Mesodermal cell (in vitro differentiated cells): ENCODE measurements around the gene SUCO.

ENCODE experiments used
- H3K27ac ChIP-seq: 2 replicates; pipeline ENCODE4 v1.7.0; 2013; ENCODE audit warnings: mild to moderate bottlenecking, low read depth, low read length, moderate library complexity; ENCODE audit not compliant: severe bottlenecking
- H3K36me3 ChIP-seq: 2 replicates; pipeline ENCODE4 v1.7.1; 2013; ENCODE audit warnings: mild to moderate bottlenecking, low read length, moderate library complexity; ENCODE audit not compliant: control insufficient read depth, insufficient read depth
- H3K4me1 ChIP-seq: one replicate; pipeline ENCODE4 v1.7.1; 2013; ENCODE audit warnings: mild to moderate bottlenecking, low read length; ENCODE audit not compliant: insufficient read depth, control insufficient read depth, poor library complexity, severe bottlenecking
- H3K4me3 ChIP-seq: 2 replicates; pipeline ENCODE4 v1.7.0; 2013; ENCODE audit warnings: low read length, control low read depth, mild to moderate bottlenecking; ENCODE audit not compliant: insufficient read depth, poor library complexity, severe bottlenecking; ENCODE audit errors: extremely low read depth
- H3K9me3 ChIP-seq: 2 replicates; pipeline ENCODE4 v1.7.1; 2013; ENCODE audit warnings: mild to moderate bottlenecking, low read length, moderate library complexity; ENCODE audit not compliant: control insufficient read depth
- WGBS, 2 experiments: methylation state at CpG; one replicate each; pipeline ENCODE4 v1.1.5; 2013; ENCODE audit warnings: missing lambda C conversion rate in 2 of 2; ENCODE audit not compliant: insufficient coverage in 2 of 2; 5-methylcytosine and 5-hydroxymethylcytosine counted together

SUCO gene

DNA sequence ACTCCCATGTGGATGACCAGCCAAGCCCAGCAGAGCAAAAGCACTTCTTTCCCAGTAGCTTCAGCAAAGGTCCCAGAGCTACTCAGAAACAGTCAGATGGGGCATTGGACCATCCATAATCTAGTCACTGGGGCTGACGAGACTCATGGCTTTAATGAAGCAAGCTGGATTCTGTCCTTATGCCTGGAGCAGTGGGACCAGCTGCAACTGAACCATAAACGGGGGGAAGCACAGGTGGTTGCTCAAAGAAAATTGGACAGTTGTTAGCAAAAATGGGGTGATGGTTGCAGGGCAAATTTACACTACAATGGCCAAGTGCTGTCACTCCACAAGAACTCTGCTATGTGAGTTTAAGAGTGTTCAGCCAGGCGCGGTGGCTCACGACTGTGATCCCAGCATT, 108.5 kb downstream of the SUCO start:
- H3K4me1 ChIP-seq = peaks cover 25% of the 10 kb centered on the region
- peaks cover 10% of the 10 kb centered on the region for H3K9me3 ChIP-seq
- H3K27ac ChIP-seq = no peak overlapping the region
- no peaks in the 10 kb centered on the region for H3K36me3 ChIP-seq
- H3K4me3 ChIP-seq = no peak overlapping the region
- 68 to 77% methylated on average over 5 of the region's 5 CpGs for WGBS, 2 experiments

DNA sequence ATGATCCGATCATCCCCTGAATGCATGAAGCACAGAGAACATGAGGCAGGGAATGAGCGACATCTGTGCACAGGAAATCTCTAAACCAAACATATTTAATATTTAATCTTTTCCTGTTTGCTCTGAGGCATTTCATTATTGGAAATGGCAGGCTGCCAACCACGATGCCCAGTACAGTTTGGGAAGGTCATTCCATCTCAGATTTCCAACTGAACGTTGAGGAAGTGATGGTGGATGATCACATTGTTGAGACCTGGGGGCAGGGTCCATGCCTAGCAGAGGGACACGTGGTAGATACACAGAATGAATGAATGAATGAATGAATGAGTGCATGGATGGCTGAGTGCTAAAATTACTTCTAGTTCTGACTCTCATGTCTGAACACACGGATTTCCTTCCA, 110.0 kb downstream of the SUCO start:
- H3K36me3 ChIP-seq = no peaks in the 10 kb centered on the region
- H3K27ac ChIP-seq = no peak overlapping the region
- H3K9me3 ChIP-seq = no peaks in the 10 kb centered on the region
- 84 to 100% methylated on average over 4 of the region's 6 CpGs for WGBS, 2 experiments
- H3K4me3 ChIP-seq = no peak overlapping the region
- H3K4me1 ChIP-seq = peaks cover 21% of the 10 kb centered on the region

DNA sequence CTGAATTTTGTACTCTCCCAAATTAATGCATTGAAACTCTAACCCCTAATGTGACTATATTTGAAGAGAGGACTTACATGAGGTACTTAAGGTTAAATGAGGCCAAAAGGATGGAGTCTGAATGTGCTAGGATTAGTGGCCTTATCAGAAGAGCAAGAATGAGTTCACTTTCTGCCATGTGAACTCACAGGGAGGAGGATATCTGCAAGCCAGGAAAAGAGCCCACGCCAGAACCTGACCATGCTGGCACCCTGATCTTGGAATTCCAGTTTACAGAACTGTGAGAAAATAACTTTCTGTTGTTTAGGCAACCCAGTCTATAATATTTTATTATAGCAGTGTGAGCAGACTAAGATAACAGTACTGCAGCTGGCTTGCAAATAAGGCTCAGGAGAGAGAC, 113.7 kb downstream of the SUCO start:
- Histone ChIP-seq H3K9me3 (no peaks in the 10 kb centered on the region), H3K4me1 (no peaks in the 10 kb centered on the region), H3K36me3 (no peaks in the 10 kb centered on the region), H3K27ac (no peak overlapping the region), H3K4me3 (no peak overlapping the region)
- no CpG with 5 or more reads among the region's 1 CpG for WGBS, 2 experiments

DNA sequence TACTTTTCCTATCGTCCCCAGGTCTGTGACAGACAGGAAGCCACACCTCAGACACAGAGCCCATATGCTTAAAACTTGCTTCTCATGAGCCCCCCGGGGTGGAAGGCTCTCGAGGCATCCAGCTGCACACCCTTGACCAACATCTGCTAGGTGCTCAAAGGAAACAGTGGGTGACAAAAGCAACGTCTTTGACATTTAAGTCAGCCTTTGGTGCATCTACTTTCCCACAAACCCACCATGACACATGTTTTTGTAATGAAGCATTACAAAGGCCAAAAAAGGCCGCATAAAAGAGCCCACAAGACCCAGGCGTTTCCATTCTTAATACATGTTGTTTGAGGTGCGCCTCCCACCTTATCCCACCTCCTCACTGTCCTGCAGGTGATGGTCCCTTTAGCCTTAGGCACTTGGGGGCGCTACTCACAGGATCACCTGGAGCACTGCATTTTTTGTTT, 114.2 kb downstream of the SUCO start:
- 85 to 89% methylated on average over 5 of the region's 8 CpGs for WGBS, 2 experiments
- Histone ChIP-seq H3K9me3 (no peaks in the 10 kb centered on the region), H3K4me1 (no peaks in the 10 kb centered on the region), H3K27ac (no peak overlapping the region), H3K4me3 (no peak overlapping the region), H3K36me3 (no peaks in the 10 kb centered on the region)

DNA sequence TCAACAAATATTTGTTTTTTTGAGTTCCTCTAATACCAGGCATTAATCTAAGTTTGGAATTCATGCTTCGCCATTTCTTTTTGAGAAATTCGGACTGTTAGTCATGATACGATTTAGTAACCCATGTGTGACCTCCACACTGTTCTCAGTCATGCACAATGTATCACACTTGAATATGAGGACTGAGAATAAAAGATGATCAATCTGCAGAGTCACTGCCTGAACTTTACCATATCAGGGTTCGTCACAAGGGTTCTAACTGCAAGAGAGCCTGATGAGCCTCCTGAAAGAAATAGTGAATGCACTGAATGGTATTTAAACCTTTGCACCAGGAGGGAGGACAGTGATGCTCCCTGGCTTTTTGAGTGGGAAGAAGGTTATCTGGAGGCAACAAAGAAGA, 115.0 kb downstream of the SUCO start:
- Histone ChIP-seq H3K36me3 (no peaks in the 10 kb centered on the region), H3K4me1 (no peaks in the 10 kb centered on the region), H3K9me3 (no peaks in the 10 kb centered on the region), H3K27ac (no peak overlapping the region), H3K4me3 (no peak overlapping the region)
- 94 to 96% methylated on average over 3 to 4 of the region's 4 CpGs for WGBS, 2 experiments

DNA sequence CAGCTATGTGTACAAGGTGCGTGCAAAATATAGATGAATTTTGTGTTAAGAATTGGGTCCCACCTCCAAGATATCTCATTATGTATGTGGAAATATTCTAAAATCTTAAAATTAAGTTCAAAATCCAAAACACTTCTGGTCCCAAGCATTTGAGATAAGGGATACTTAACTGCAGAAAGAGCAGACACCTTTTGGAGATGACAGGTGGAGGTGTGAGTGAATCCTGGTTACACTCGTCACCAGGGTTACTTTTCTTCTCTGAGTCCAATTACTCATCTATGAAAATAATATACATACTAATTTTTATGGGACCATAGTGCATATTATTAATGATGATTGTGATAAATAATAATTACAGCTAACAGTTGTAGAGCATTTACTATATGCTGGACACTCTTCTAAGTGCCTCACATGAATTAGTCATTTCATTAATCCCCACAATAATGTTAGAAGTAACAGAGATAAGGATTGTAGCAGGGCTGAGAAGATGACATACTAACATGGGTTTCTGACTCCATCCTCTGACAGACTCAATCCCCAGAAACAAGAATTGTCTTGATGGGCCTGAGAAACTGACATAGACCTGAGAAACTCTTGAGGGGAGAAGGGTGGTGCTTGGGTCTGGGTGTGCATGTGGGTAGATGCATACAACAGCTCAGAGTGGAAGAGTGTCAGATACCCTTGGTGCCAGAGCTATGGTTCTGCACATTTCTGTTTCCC, 117.7 kb downstream of the SUCO start:
- no CpG with 5 or more reads among the region's 2 CpGs for WGBS, 2 experiments

DNA sequence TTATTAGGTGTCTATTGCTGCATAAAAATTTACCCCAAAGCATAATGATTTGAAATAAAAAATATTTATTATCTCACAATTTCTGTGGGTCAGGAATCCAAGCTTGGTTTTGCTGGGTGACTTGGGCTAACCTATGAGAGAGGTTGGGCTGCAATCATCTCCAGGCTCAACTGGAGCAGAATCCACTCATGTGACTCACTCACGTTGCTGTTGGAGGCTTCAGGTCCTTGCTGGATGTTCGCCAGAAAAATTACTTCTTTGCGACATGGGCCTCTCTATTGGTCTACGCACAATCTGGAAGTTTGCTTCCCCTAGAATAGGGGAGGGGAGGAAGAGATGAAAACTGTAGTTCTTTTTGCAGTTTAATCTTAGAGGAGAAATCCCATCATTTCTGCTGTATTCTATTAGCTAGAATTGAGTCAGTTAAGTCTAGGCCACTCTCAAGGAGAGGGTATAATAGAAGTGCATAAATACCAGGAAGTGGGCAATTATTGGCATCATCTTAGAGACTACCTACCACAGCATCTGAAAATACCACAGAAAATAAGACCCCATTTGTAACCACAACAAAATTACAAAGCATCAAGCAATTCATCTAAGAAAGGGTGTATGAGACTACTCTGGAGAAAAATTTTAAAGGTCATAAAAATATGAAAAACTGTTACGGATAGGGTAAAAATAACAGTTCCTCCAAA, 120.2 kb downstream of the SUCO start:
- Histone ChIP-seq H3K27ac (no peak overlapping the region), H3K36me3 (no peaks in the 10 kb centered on the region), H3K4me3 (no peak overlapping the region), H3K4me1 (peaks cover 6% of the 10 kb centered on the region), H3K9me3 (no peaks in the 10 kb centered on the region)
- WGBS, 2 experiments = 89% methylated on average over 3 of the region's 5 CpGs; no CpG with 5 or more reads in 1 of the 2 experiments

More for the DNA sequence above, 117.7 kb downstream of the SUCO start:
- Histone ChIP-seq H3K9me3 (no peaks in the 10 kb centered on the region), H3K4me3 (no peak overlapping the region), H3K36me3 (no peaks in the 10 kb centered on the region), H3K27ac (no peak overlapping the region), H3K4me1 (peaks cover 6% of the 10 kb centered on the region)

DNA sequence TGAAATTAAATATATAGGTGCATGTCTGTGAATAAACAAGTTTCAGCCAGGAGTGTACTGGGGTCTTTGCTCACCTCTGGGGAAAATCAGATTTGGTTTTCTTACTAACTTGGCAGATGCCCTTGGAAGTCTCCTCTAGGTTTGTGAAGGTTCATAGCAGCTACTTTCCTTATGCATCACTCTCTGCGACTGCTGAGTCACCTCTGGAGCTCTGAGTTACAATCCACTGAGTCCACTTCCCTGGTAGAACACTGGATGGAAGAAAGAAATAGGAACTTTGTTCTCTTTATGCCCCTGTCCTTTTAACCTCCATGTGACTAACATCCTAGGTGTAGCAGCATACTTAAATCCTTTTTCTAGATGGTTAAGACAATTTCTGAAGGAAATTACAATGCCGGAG, 121.6 kb downstream of the SUCO start:
- 100% methylated on average over 1 of the region's 2 CpGs; no CpG with 5 or more reads in 1 of the 2 experiments for WGBS, 2 experiments
- no peaks in the 10 kb centered on the region for H3K9me3 ChIP-seq
- H3K4me3 ChIP-seq = no peak overlapping the region
- no peaks in the 10 kb centered on the region for H3K36me3 ChIP-seq
- H3K27ac ChIP-seq = no peak overlapping the region
- peaks cover 6% of the 10 kb centered on the region for H3K4me1 ChIP-seq

DNA sequence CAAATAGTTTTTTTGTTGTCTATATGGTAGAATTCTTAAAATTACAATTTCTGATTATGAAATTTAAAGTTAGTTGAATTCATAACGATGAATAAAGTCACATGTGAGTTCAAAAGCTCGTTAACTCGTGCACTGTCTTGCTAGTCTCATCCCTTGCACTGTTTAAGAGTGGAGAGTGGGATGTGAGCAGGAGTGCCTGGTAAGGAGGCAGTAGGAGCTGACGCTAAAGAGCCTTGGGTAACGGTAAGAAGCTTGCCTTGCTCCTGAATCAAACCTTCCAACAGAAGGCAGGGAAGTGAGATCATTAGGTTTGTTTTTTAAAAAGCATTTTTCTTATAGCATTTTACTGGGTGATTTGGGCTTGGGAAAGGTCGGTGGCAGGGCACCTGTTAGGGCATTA, 123.6 kb downstream of the SUCO start:
- 89 to 95% methylated on average over 5 to 6 of the region's 6 CpGs for WGBS, 2 experiments
- Histone ChIP-seq H3K9me3 (no peaks in the 10 kb centered on the region), H3K4me1 (peaks cover 6% of the 10 kb centered on the region), H3K36me3 (no peaks in the 10 kb centered on the region), H3K4me3 (no peak overlapping the region), H3K27ac (no peak overlapping the region)

DNA sequence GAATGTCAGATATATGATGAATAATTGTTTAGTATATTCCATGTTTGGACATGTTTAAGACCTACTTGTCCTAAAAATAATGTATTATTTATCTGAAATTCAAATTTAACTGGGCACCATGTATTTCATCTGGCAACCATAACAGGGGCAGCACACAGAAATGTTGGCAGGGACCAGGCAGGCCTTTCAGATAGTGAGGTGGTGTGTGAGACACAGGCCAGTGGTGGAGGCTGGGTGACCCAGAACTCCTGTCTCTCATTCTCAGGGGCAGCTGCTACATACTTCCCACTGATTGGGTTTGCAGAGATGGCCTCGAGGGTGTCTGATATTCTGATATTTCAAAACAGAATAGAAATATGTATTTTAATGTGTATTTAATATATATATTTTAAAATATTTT, 124.6 kb downstream of the SUCO start:
- no peaks in the 10 kb centered on the region for H3K9me3 ChIP-seq
- H3K4me1 ChIP-seq = peaks cover 6% of the 10 kb centered on the region
- no peaks in the 10 kb centered on the region for H3K36me3 ChIP-seq
- no CpG with 5 or more reads among the region's 1 CpG for WGBS, 2 experiments
- H3K4me3 ChIP-seq = no peak overlapping the region
- H3K27ac ChIP-seq = no peak overlapping the region

DNA sequence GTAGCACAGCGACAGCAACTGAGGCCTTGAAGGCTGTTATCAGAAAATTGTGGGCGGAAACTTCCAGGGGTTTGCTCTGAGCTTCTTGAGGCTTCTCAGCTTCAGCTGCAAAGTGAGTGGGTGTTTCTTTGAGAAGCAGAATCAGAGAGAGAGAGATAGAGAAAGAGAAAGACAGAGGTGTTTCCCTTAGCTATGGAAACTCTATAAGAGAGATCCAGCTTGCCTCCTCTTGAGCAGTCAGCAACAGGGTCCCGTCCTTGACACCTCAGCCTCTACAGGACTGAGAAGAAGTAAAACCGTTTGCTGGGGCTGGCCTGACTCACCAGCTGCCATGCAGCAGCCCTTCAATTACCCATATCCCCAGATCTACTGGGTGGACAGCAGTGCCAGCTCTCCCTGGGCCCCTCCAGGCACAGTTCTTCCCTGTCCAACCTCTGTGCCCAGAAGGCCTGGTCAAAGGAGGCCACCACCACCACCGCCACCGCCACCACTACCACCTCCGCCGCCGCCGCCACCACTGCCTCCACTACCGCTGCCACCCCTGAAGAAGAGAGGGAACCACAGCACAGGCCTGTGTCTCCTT, 126.0 kb downstream of the SUCO start, which contains the start of gene FASLG:
Gene FASLG, plus strand, starts transcription at position 233 of the 583 bp plus-strand sequence. Its CDS starts 99 bp downstream, at position 332.
- H3K4me3 ChIP-seq = no peak within 1 kb of the TSS
- H3K36me3 ChIP-seq = no peaks in the 10 kb centered on the region
- H3K27ac ChIP-seq = no peak within 1 kb of the TSS
- 91 to 93% methylated on average over 4 to 11 of the region's 11 CpGs for WGBS, 2 experiments
- peaks cover 6% of the 10 kb centered on the region for H3K4me1 ChIP-seq
- no peaks in the 10 kb centered on the region for H3K9me3 ChIP-seq
